GM12878 (cell line): ENCODE measurements around the gene MCRIP2. TPM values are rescaled to one million over a fixed set of nuclear protein-coding genes. Genes with fewer than 3 reads are reported as not detected.

Source experiments
- ASH2L ChIP-seq: fragments of 300-600, 200-600 bp; sonication (generic); IDR thresholded peaks from 2 replicates; pipeline ENCODE4 v1.6.1; 2017; ENCODE audit warnings: low read depth, mild to moderate bottlenecking, borderline replicate concordance
- ATF7 ChIP-seq: fragments of 450-650 bp; IDR thresholded peaks from 2 replicates; pipeline ENCODE4 v1.6.1; 2016; ENCODE audit warnings: low read depth, mild to moderate bottlenecking
- BMI1 ChIP-seq: fragments of 450-650 bp; IDR thresholded peaks from 2 replicates; pipeline ENCODE4 v1.6.1; 2016; ENCODE audit warnings: mild to moderate bottlenecking, moderate library complexity, borderline replicate concordance
- FOXM1 ChIP-seq: IDR thresholded peaks from 2 replicates; pipeline ENCODE4 v1.6.1; 2012; ENCODE audit warnings: low read depth, mild to moderate bottlenecking, inconsistent platforms, low read length, moderate library complexity
- HCFC1 ChIP-seq: fragments of 150-350 bp; IDR thresholded peaks from 2 replicates; pipeline ENCODE4 v1.6.1; 2014; ENCODE audit warnings: low read length
- HDAC6 ChIP-seq: fragments of 200-600 bp; sonication (generic); IDR thresholded peaks from one replicate; pipeline ENCODE4 v1.8.0; 2017; ENCODE audit warnings: antibody characterized with exemption; ENCODE audit not compliant: unreplicated experiment
- IKZF2 ChIP-seq, 2 experiments: fragments of 450-650 bp; IDR thresholded peaks; 2 replicates each; pipeline ENCODE4 v1.6.1; 2017; ENCODE audit warnings: mild to moderate bottlenecking in 2 of 2, moderate library complexity in 2 of 2
- LARP7 ChIP-seq: fragments of 450-650 bp; IDR thresholded peaks from 2 replicates; pipeline ENCODE4 v1.6.1; 2017; ENCODE audit warnings: mild to moderate bottlenecking
- MEF2A ChIP-seq: IDR thresholded peaks from 2 replicates; pipeline ENCODE4 v1.6.1; 2011; ENCODE audit warnings: low read depth, mild to moderate bottlenecking, low read length, moderate library complexity; ENCODE audit not compliant: insufficient read depth
- MEF2B ChIP-seq: fragments of 450-650 bp; IDR thresholded peaks from 2 replicates; pipeline ENCODE4 v1.6.1; 2018; ENCODE audit warnings: mild to moderate bottlenecking, moderate library complexity; ENCODE audit not compliant: partially characterized antibody, poor library complexity, severe bottlenecking
- MTA2 ChIP-seq: fragments of 450-650 bp; IDR thresholded peaks from 2 replicates; pipeline ENCODE4 v1.6.1; 2016; ENCODE audit warnings: low read depth, mild to moderate bottlenecking, moderate library complexity
- MYB ChIP-seq: fragments of 150-350 bp; IDR thresholded peaks from 2 replicates; pipeline ENCODE4 v1.6.1; 2014; ENCODE audit warnings: mild to moderate bottlenecking, low read depth, low read length, borderline replicate concordance
- RELB ChIP-seq: fragments of 450-650 bp; IDR thresholded peaks from 2 replicates; pipeline ENCODE4 v1.6.1; 2017; ENCODE audit warnings: low read depth, mild to moderate bottlenecking, moderate library complexity
- SKIL ChIP-seq: fragments of 450-650 bp; IDR thresholded peaks from 2 replicates; pipeline ENCODE4 v1.6.1; 2017; ENCODE audit warnings: mild to moderate bottlenecking, low read depth, inconsistent platforms; ENCODE audit not compliant: poor library complexity, severe bottlenecking
- STAT1 ChIP-seq: fragments of 450-650 bp; conservative IDR thresholded peaks from 2 replicates; pipeline ENCODE4 v1.6.1; 2014; ENCODE audit warnings: antibody characterized with exemption, mild to moderate bottlenecking
- STAT3 ChIP-seq: IDR thresholded peaks from 2 replicates; pipeline ENCODE4 v1.6.1; 2011; ENCODE audit warnings: low read depth, low read length, improper control_type of control experiment
- ZBTB33 ChIP-seq: fragments of 450-650 bp; IDR thresholded peaks from 2 replicates; pipeline ENCODE4 v1.6.1; 2017; ENCODE audit warnings: mild to moderate bottlenecking
- ZBTB40 ChIP-seq: fragments of 450-650 bp; IDR thresholded peaks from 2 replicates; pipeline ENCODE4 v1.6.1; 2016; ENCODE audit warnings: mild to moderate bottlenecking, moderate library complexity, borderline replicate concordance
- ZZZ3 ChIP-seq: IDR thresholded peaks from 2 replicates; pipeline ENCODE4 v1.6.1; 2011; ENCODE audit warnings: low read depth; ENCODE audit not compliant: control insufficient read depth, insufficient read length
- polyA plus RNA-seq, 11 experiments: library from polyadenylated mRNA; depleted of rRNA in 4 of 11; unstranded in 6 of 11; stranded (reverse) in 5 of 11; fragments of >200 nt; fragmentation: Nextera tagmentation in 4 of 11; fragmentation: Illumina TruSeq in 1 of 11; extraction: Ambion mirVana in 4 of 11; extraction: Trizol in 1 of 11; gene quantifications; 1 replicate in 1 of 11; 2 replicates in 10 of 11; pipeline versions ENCODE4 v1.2.1 to v1.2.3, GENCODE V29; 2011 to 2016; ENCODE audit warnings: inconsistent platforms in 2 of 11, missing spikeins in 2 of 11, low read depth in 1 of 11
- total RNA-seq, 4 experiments: library from RNA; depleted of rRNA in 3 of 4; stranded (reverse); fragments of >200 nt in 3 of 4; fragmentation: Illumina TruSeq in 1 of 4; extraction: Trizol in 1 of 4; gene quantifications; 2 replicates each; pipeline versions ENCODE4 v1.2.1 to v1.2.3, GENCODE V29; 2013 to 2021

Gene MCRIP2
- total and polyA plus RNA-seq, 10 of the 15 experiments (the other 5 are each of a cell fraction or from before 2014, with no cell fraction given): 0.19 to 93.1 (median 57.9) TPM

GRCh38 chr16:679814-680624 lies 38.4 kb downstream of the MCRIP2 start, which contains the start of gene STUB1 (continued):
- TF ChIP-seq MEF2A (no peak), IKZF2 (IDR thresholded peaks at IDR 0.05) (no peak), SKIL (no peak), MEF2B (no peak), ASH2L (no peak), ZZZ3 (no peak), HCFC1 (no peak; the same call in 1 of the 2 replicates), LARP7 (peak; percentile 94), ZBTB40 (no peak), MTA2 (no peak), STAT1 (no peak), STAT3 (no peak), BMI1 (no peak), RELB (no peak), ATF7 (no peak), FOXM1 (no peak), MYB (no peak), ZBTB33 (no peak), HDAC6 (no peak)
